Adipocyte (in vitro differentiated cells): ENCODE data around the gene C1GALT1.
"Not testable (repeated sequence)": the region's sequence is repeated elsewhere in the genome, so short reads cannot be mapped to it uniquely, and the experiment has no call there.

Experiments used
- DNase-seq: peaks from one replicate; pipeline ENCODE4 v3.0.0-alpha.2; 2015; ENCODE audit warnings: low read depth
- H3K27me3 ChIP-seq: replicated peaks from 2 replicates; pipeline ENCODE4 v1.7.0; 2013; ENCODE audit warnings: mild to moderate bottlenecking, low read length, moderate library complexity; ENCODE audit not compliant: control insufficient read depth, insufficient read depth
- H3K36me3 ChIP-seq: 2 replicates; pipeline ENCODE4 v1.7.0; 2013; ENCODE audit warnings: low read length, mild to moderate bottlenecking, moderate library complexity; ENCODE audit not compliant: control insufficient read depth, insufficient read depth, severe bottlenecking
- H3K4me1 ChIP-seq: 2 replicates; pipeline ENCODE4 v1.7.0; 2013; ENCODE audit warnings: mild to moderate bottlenecking, low read length, moderate library complexity; ENCODE audit not compliant: control insufficient read depth, insufficient read depth
- H3K4me3 ChIP-seq: 2 replicates; pipeline ENCODE4 v1.7.0; 2013; ENCODE audit warnings: mild to moderate bottlenecking, low read length, moderate library complexity
- H3K9ac ChIP-seq: 2 replicates; pipeline ENCODE4 v1.7.0; 2013; ENCODE audit warnings: mild to moderate bottlenecking, low read length, moderate library complexity
- H3K9me3 ChIP-seq: 2 replicates; pipeline ENCODE4 v1.7.0; 2013; ENCODE audit warnings: mild to moderate bottlenecking, low read length, moderate library complexity; ENCODE audit not compliant: control insufficient read depth

The C1GALT1 gene

GRCh38 chr7:7185371-7185989 is 3.1 kb downstream of the C1GALT1 start:
- H3K36me3 ChIP-seq: no peaks in the 10 kb centered on the region
- peaks cover 37% of the 10 kb centered on the region for H3K4me1 ChIP-seq
- H3K9ac ChIP-seq: no peak overlapping the region
- DNase-seq: no peak
- H3K4me3 ChIP-seq: peak overlapping the region; percentile 87
- H3K27me3 ChIP-seq: no peaks in the 10 kb centered on the region
- H3K9me3 ChIP-seq: no peaks in the 10 kb centered on the region

GRCh38 chr7:7188091-7188490 is 5.7 kb downstream of the C1GALT1 start:
- Histone ChIP-seq H3K4me3 (no peak overlapping the region), H3K4me1 (peaks cover 29% of the 10 kb centered on the region), H3K9ac (no peak overlapping the region), H3K36me3 (no peaks in the 10 kb centered on the region), H3K27me3 (no peaks in the 10 kb centered on the region), H3K9me3 (no peaks in the 10 kb centered on the region)
- no peak for DNase-seq

GRCh38 chr7:7188742-7189141 is 6.4 kb downstream of the C1GALT1 start:
- peaks cover 29% of the 10 kb centered on the region for H3K4me1 ChIP-seq
- H3K9me3 ChIP-seq: no peaks in the 10 kb centered on the region
- H3K36me3 ChIP-seq: no peaks in the 10 kb centered on the region
- H3K4me3 ChIP-seq: no peak overlapping the region
- no peak for DNase-seq
- no peaks in the 10 kb centered on the region for H3K27me3 ChIP-seq
- H3K9ac ChIP-seq: no peak overlapping the region

GRCh38 chr7:7190142-7190541 is 7.8 kb downstream of the C1GALT1 start:
- no peaks in the 10 kb centered on the region for H3K27me3 ChIP-seq
- H3K9me3 ChIP-seq: no peaks in the 10 kb centered on the region
- H3K9ac ChIP-seq: peak overlapping the region; percentile 40
- peaks cover 21% of the 10 kb centered on the region for H3K4me1 ChIP-seq
- H3K4me3 ChIP-seq: peak overlapping the region; percentile 59
- DNase-seq: peak; percentile 59
- no peaks in the 10 kb centered on the region for H3K36me3 ChIP-seq

GRCh38 chr7:7191137-7191536 is 8.8 kb downstream of the C1GALT1 start:
- DNase-seq: no peak
- H3K4me3 ChIP-seq: no peak overlapping the region
- no peaks in the 10 kb centered on the region for H3K36me3 ChIP-seq

GRCh38 chr7:7192798-7193788 is 10.7 kb downstream of the C1GALT1 start:
- H3K27me3 ChIP-seq, H3K9me3 ChIP-seq, H3K4me3 ChIP-seq, H3K9ac ChIP-seq, H3K36me3 ChIP-seq, DNase-seq: not testable (repeated sequence)
- peaks cover 17% of the 10 kb centered on the region for H3K4me1 ChIP-seq

More at GRCh38 chr7:7191137-7191536, 8.8 kb downstream of the C1GALT1 start:
- Histone ChIP-seq H3K9me3 (no peaks in the 10 kb centered on the region), H3K4me1 (peaks cover 17% of the 10 kb centered on the region), H3K27me3 (no peaks in the 10 kb centered on the region), H3K9ac (no peak overlapping the region)

GRCh38 chr7:7199592-7199991 is 17.2 kb downstream of the C1GALT1 start:
- H3K4me1 ChIP-seq: peaks cover 26% of the 10 kb centered on the region
- H3K4me3 ChIP-seq, H3K9ac ChIP-seq, DNase-seq, H3K9me3 ChIP-seq, H3K27me3 ChIP-seq, H3K36me3 ChIP-seq: not testable (repeated sequence)

GRCh38 chr7:7200255-7200654 is 17.9 kb downstream of the C1GALT1 start:
- not testable (repeated sequence) for H3K27me3 ChIP-seq, H3K36me3 ChIP-seq, H3K4me3 ChIP-seq, H3K9me3 ChIP-seq, DNase-seq, H3K9ac ChIP-seq
- peaks cover 30% of the 10 kb centered on the region for H3K4me1 ChIP-seq

GRCh38 chr7:7201578-7202374 is 19.4 kb downstream of the C1GALT1 start:
- DNase-seq: no peak
- no peak overlapping the region for H3K4me3 ChIP-seq

GRCh38 chr7:7202375-7202720 is 20.0 kb downstream of the C1GALT1 start:
- no peak overlapping the region for H3K9ac ChIP-seq
- no peak for DNase-seq
- no peaks in the 10 kb centered on the region for H3K36me3 ChIP-seq
- no peak overlapping the region for H3K4me3 ChIP-seq
- H3K4me1 ChIP-seq: peaks cover 30% of the 10 kb centered on the region
- no peaks in the 10 kb centered on the region for H3K9me3 ChIP-seq
- H3K27me3 ChIP-seq: no peaks in the 10 kb centered on the region

More at GRCh38 chr7:7201578-7202374, 19.4 kb downstream of the C1GALT1 start:
- no peaks in the 10 kb centered on the region for H3K36me3 ChIP-seq
- peaks cover 30% of the 10 kb centered on the region for H3K4me1 ChIP-seq
- no peaks in the 10 kb centered on the region for H3K27me3 ChIP-seq
- H3K9me3 ChIP-seq: no peaks in the 10 kb centered on the region
- H3K9ac ChIP-seq: no peak overlapping the region
